Liver (tissue), 9 donors: ENCODE results near the gene CPA2. TPM values are rescaled to one million over a fixed set of nuclear protein-coding genes. Genes with fewer than 3 reads are reported as not detected.

ENCODE experiments used
- DNase-seq: peaks from one replicate; pipeline ENCODE4 v3.0.0-alpha.2; 2017; ENCODE audit warnings: low spot score
- H3K27ac ChIP-seq, 2 donors: one replicate each; pipeline ENCODE4 v1.7.0; 2013; ENCODE audit warnings: inconsistent platforms in 2 of 2, low read length in 2 of 2, control low read depth in 1 of 2, low read depth in 1 of 2, mild to moderate bottlenecking in 1 of 2
- H3K27me3 ChIP-seq, 4 donors: one replicate each; pipeline versions ENCODE4 v1.6.1 to v1.7.0; 2013; ENCODE audit warnings: low read length in 3 of 4, inconsistent platforms in 1 of 4, mild to moderate bottlenecking in 1 of 4, moderate library complexity in 1 of 4; ENCODE audit not compliant: control insufficient read depth in 4 of 4, insufficient read depth in 4 of 4
- H3K36me3 ChIP-seq, 4 donors: one replicate each; pipeline versions ENCODE4 v1.6.1 to v1.7.0; 2013; ENCODE audit warnings: low read length in 3 of 4, mild to moderate bottlenecking in 3 of 4, low read depth in 1 of 4, moderate library complexity in 1 of 4; ENCODE audit not compliant: control insufficient read depth in 4 of 4, insufficient read depth in 3 of 4
- H3K4me1 ChIP-seq, 4 donors: one replicate each; pipeline versions ENCODE4 v1.6.1 to v1.7.0; 2013; ENCODE audit warnings: low read length in 3 of 4, mild to moderate bottlenecking in 3 of 4, moderate library complexity in 1 of 4; ENCODE audit not compliant: control insufficient read depth in 4 of 4, insufficient read depth in 4 of 4
- H3K4me3 ChIP-seq, 3 donors: one replicate each; pipeline versions ENCODE4 v1.6.1 to v1.7.0; 2013; ENCODE audit warnings: low read length in 3 of 3, control low read depth in 1 of 3, low read depth in 1 of 3, mild to moderate bottlenecking in 1 of 3
- H3K9ac ChIP-seq, 2 donors: one replicate each; pipeline ENCODE4 v1.7.0; 2013; ENCODE audit warnings: low read length in 2 of 2, mild to moderate bottlenecking in 2 of 2, moderate library complexity in 2 of 2, control low read depth in 1 of 2, low read depth in 1 of 2
- H3K9me3 ChIP-seq, 4 donors: one replicate each; pipeline versions ENCODE4 v1.6.1 to v1.7.0; 2013; ENCODE audit warnings: low read length in 3 of 4; ENCODE audit not compliant: control insufficient read depth in 4 of 4
- ATF3 ChIP-seq: IDR thresholded peaks from 2 replicates; pipeline ENCODE4 v1.6.1; 2016; ENCODE audit warnings: antibody characterized with exemption
- EGR1 ChIP-seq, 2 donors: IDR thresholded peaks; 2 replicates each; pipeline ENCODE4 v1.6.1; 2016 to 2018; ENCODE audit warnings: antibody characterized with exemption in 2 of 2, low read depth in 2 of 2
- FOXA1 ChIP-seq: IDR thresholded peaks from 2 replicates; pipeline ENCODE4 v1.6.1; 2016; ENCODE audit warnings: antibody characterized with exemption
- FOXA2 ChIP-seq: IDR thresholded peaks from 2 replicates; pipeline ENCODE4 v1.6.1; 2016; ENCODE audit warnings: antibody characterized with exemption
- GABPA ChIP-seq, 2 donors: IDR thresholded peaks in 1 of 2; conservative IDR thresholded peaks in 1 of 2; 2 replicates each; pipeline ENCODE4 v1.6.1; 2016; ENCODE audit warnings: antibody characterized with exemption in 2 of 2, mild to moderate bottlenecking in 1 of 2, moderate library complexity in 1 of 2
- HNF4G ChIP-seq: IDR thresholded peaks from 2 replicates; pipeline ENCODE4 v1.6.1; 2016; ENCODE audit warnings: antibody characterized with exemption
- JUND ChIP-seq, 2 donors: IDR thresholded peaks; 2 replicates each; pipeline ENCODE4 v1.6.1; 2016; ENCODE audit warnings: antibody characterized with exemption in 2 of 2
- MAX ChIP-seq: IDR thresholded peaks from 2 replicates; pipeline ENCODE4 v1.6.1; 2016; ENCODE audit warnings: antibody characterized with exemption
- NR2F2 ChIP-seq: IDR thresholded peaks from 2 replicates; pipeline ENCODE4 v1.6.1; 2016; ENCODE audit warnings: antibody characterized with exemption
- RAD21 ChIP-seq, 2 donors: IDR thresholded peaks; 2 replicates each; pipeline ENCODE4 v1.6.1; 2016; ENCODE audit warnings: antibody characterized with exemption in 2 of 2, mild to moderate bottlenecking in 2 of 2
- RXRA ChIP-seq, 2 donors: IDR thresholded peaks; 2 replicates each; pipeline ENCODE4 v1.6.1; 2017 to 2018; ENCODE audit warnings: antibody characterized with exemption in 2 of 2, mild to moderate bottlenecking in 1 of 2
- SP1 ChIP-seq: IDR thresholded peaks from 2 replicates; pipeline ENCODE4 v1.6.1; 2018; ENCODE audit warnings: antibody characterized with exemption, mild to moderate bottlenecking
- TAF1 ChIP-seq: conservative IDR thresholded peaks from 2 replicates; pipeline ENCODE4 v1.6.1; 2016; ENCODE audit warnings: antibody characterized with exemption, mild to moderate bottlenecking
- YY1 ChIP-seq: IDR thresholded peaks from 2 replicates; pipeline ENCODE4 v1.6.1; 2016; ENCODE audit warnings: antibody characterized with exemption, mild to moderate bottlenecking
- ZBTB33 ChIP-seq: IDR thresholded peaks from 2 replicates; pipeline ENCODE4 v1.6.1; 2016; ENCODE audit warnings: antibody characterized with exemption
- whole genome bisulfite sequencing: extraction: QIAGEN DNeasy Blood & Tissue Kit; methylation state at CpG from one replicate; pipeline ENCODE4 v1.1.7; 2013; 5-methylcytosine and 5-hydroxymethylcytosine counted together
- polyA plus RNA-seq, 2 donors: library from polyadenylated mRNA; stranded (reverse) in 1 of 2; unstranded in 1 of 2; fragments of 200-250 nt in 1 of 2; fragments of >200 nt in 1 of 2; fragmentation: Nextera tagmentation in 1 of 2; extraction: Ambion mirVana in 1 of 2; gene quantifications; one replicate each; pipeline versions ENCODE4 v1.2.1 to v1.2.3, GENCODE V29; 2013 to 2015
- total RNA-seq, 2 donors: library from RNA; depleted of rRNA; stranded (reverse); fragments of >200 nt; gene quantifications; one replicate each; pipeline ENCODE4 v1.2.3, GENCODE V29; 2014
- TF ChIP-seq, protein P1 (sequence below): fragments of 150-350 bp; IDR thresholded peaks from 2 replicates; pipeline ENCODE4 v1.5.1; 2017; ENCODE audit warnings: improper control_type of control experiment, low read depth, low read length; ENCODE audit not compliant: missing input control
- donor health status: healthy.
- donor health status: healthy.
- donor health status: healthy.
- donor health status: healthy.
- donor health status: healthy.

The CPA2 gene
- total and polyA plus RNA-seq, 4 donors, result not detected

DNA sequence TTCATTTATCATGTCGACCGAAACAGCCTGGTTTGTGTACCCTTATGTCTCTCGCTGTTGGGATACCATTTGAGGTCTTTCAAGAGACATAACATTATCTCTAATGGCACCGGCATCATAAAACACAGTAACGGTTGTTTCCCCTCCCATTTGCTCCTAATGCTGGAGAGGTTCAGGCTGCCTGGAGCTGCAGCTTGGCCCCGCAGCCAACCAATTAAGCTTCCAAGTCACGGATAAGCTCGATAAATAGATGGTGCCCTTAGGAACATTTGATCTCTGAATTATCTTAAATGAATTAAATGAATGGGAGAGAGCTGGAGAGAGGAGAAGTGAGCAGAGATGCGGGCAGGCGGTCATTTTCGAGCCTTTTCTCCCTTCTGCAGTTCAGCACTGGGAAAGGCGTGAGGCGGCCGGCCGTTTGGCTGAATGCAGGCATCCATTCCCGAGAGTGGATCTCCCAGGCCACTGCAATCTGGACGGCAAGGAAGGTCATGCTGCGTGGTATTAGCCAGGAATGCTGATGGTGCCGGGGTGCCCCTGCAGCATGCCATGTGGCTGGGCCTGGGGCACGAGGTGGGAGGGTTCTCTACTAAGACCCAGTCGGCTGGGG lies 38.9 kb downstream of the CPA2 start (continued):
- TF ChIP-seq, protein P1, sequence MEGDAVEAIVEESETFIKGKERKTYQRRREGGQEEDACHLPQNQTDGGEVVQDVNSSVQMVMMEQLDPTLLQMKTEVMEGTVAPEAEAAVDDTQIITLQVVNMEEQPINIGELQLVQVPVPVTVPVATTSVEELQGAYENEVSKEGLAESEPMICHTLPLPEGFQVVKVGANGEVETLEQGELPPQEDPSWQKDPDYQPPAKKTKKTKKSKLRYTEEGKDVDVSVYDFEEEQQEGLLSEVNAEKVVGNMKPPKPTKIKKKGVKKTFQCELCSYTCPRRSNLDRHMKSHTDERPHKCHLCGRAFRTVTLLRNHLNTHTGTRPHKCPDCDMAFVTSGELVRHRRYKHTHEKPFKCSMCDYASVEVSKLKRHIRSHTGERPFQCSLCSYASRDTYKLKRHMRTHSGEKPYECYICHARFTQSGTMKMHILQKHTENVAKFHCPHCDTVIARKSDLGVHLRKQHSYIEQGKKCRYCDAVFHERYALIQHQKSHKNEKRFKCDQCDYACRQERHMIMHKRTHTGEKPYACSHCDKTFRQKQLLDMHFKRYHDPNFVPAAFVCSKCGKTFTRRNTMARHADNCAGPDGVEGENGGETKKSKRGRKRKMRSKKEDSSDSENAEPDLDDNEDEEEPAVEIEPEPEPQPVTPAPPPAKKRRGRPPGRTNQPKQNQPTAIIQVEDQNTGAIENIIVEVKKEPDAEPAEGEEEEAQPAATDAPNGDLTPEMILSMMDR, result no peak

DNA sequence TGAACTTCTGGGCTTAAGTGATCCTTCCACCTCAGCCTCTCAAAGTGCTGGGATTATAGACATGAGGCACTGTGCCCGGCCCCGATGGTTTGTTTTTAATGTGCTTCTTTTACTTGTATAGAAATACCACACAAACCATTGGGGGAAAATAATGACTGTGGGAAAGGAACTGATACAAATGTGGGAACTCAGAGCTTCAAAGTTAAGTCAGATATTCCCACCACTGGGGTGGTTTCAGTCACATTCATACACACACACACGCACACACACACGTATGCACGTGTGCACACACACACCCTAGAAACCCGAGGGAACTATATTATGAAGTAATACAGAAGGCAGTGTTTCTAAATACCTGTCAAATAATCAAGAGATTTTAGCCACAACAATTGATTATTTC lies 43.3 kb downstream of the CPA2 start:
- no peaks in the 10 kb centered on the region for H3K36me3 ChIP-seq
- no peak for DNase-seq
- WGBS, result 80% methylated on average over 6 of the region's 6 CpGs
- TF ChIP-seq HNF4G (no peak), MAX (no peak), JUND (IDR thresholded peaks at IDR 0.05) (no peak), YY1 (no peak), TAF1 (no peak), SP1 (no peak), ATF3 (no peak), NR2F2 (no peak), RXRA (IDR thresholded peaks at IDR 0.05) (no peak), RAD21 (IDR thresholded peaks at IDR 0.05) (no peak), FOXA1 (no peak), ZBTB33 (no peak), FOXA2 (no peak), EGR1 (IDR thresholded peaks at IDR 0.05; ENCODE audit: low read depth in 2 of 2) (no peak), GABPA (IDR thresholded peaks at IDR 0.05 in 1 of 2, conservative IDR thresholded peaks at IDR 0.05 in 1 of 2) (no peak)
- TF ChIP-seq, protein P1, result no peak
- no peaks in the 10 kb centered on the region for H3K9me3 ChIP-seq
- no peak overlapping the region for H3K4me3 ChIP-seq
- H3K27me3 ChIP-seq, result no peaks in the 10 kb centered on the region
- no peak overlapping the region for H3K27ac ChIP-seq
- H3K9ac ChIP-seq, result no peak overlapping the region
- H3K4me1 ChIP-seq, result no peaks in the 10 kb centered on the region
